ENCODE data around the gene CD3G. TPM values are rescaled to one million over a fixed set of nuclear protein-coding genes. Genes with fewer than 3 reads are reported as not detected.

Gene CD3G
- total RNA-seq, 1 donor from 2014 or later: not detected

- no peak for DNase-seq (ENCODE audit: low read depth)
- no peak overlapping the region for H3K4me3 ChIP-seq (ENCODE audit: low read depth, low read length)
- no peak for TF ChIP-seq CTCF (conservative IDR thresholded peaks at IDR 0.05; ENCODE audit: low read depth, low read length)
Measured at GRCh38 chr11:118349475-118349874, 5.3 kb downstream of the CD3G start.

DNA sequence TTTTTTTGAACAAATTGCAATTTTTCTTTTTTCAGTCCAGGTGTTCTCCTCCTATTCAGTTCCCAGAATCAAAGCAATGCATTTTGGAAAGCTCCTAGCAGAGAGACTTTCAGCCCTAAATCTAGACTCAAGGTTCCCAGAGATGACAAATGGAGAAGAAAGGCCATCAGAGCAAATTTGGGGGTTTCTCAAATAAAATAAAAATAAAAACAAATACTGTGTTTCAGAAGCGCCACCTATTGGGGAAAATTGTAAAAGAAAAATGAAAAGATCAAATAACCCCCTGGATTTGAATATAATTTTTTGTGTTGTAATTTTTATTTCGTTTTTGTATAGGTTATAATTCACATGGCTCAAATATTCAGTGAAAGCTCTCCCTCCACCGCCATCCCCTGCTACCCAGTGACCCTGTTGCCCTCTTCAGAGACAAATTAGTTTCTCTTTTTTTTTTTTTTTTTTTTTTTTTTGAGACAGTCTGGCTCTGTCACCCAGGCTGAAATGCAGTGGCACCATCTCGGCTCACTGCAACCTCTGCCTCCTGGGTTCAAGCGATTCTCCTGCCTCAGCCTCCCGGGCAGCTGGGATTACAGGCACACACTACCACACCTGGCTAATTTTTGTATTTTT is 9.1 kb downstream of the CD3G start:
- H3K4me3 ChIP-seq (ENCODE audit: low read depth, low read length): no peak overlapping the region
- peak; percentile 54 for TF ChIP-seq CTCF (conservative IDR thresholded peaks at IDR 0.05; ENCODE audit: low read depth, low read length)
- DNase-seq (ENCODE audit: low read depth): no peak

DNA sequence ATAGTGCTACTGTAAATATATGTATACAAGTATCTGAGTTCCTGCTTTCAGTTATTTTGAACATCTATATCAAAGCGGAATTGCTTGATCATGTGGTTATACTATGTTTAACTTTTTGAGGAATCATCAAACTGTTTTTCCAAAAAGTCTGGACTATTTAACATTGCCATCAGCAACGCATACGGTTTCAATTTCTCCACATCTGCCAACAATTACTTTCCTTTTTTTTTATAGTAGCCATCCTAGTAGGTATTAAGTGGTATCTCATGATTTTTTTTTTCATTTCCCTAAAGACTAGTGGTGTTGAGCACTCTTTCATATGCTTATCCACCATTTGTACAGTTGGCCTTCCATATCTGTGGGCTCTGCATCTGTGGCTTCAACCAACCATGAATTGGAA is 13.9 kb downstream of the CD3G start:
- DNase-seq (ENCODE audit: low read depth): no peak
- H3K4me3 ChIP-seq (ENCODE audit: low read depth, low read length): no peak overlapping the region
- no peak for TF ChIP-seq CTCF (conservative IDR thresholded peaks at IDR 0.05; ENCODE audit: low read depth, low read length)

GRCh38 chr11:118359295-118359958 is 15.3 kb downstream of the CD3G start, which contains the start of gene UBE4A:
Gene UBE4A (plus strand): TSS chr11:118359600. CDS start chr11:118365081, 5,481 bp downstream.
- TF ChIP-seq CTCF (conservative IDR thresholded peaks at IDR 0.05; ENCODE audit: low read depth, low read length): no peak
- peak; percentile 45 for DNase-seq (ENCODE audit: low read depth)
- peak within 1 kb of the TSS; percentile 98 for H3K4me3 ChIP-seq (ENCODE audit: low read depth, low read length)

DNA sequence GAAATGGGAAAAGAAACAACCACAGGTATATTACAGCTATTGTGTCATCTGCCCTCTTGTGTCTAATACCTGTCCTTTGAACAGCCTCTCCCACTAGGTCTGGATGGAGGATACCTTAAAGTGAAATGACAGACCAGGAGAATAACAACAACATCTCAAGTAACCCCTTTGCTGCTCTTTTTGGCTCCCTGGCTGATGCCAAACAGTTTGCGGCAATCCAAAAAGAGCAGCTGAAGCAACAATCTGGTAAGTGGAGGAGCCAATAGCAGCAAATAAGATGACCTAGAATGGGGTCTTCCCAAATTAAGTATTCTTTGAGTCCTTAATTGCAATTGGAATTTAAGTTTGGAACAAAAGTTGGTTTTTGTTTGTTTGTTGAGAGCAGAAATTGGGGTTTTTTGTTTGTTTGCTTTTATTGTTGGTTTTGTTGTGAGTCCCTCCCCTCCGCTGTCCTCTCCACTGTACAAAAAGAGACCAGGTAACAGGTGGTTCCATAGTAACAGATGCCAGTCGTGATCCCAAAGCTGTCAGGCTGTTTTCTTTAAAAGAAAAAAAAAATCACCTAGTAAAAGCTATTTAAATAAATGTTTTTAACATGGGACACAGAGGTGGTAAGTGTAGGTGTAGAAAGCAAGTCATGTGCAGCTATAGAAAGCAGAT is 20.9 kb downstream of the CD3G start:
- no peak for TF ChIP-seq CTCF (conservative IDR thresholded peaks at IDR 0.05; ENCODE audit: low read depth, low read length)
- H3K4me3 ChIP-seq (ENCODE audit: low read depth, low read length): no peak overlapping the region
- DNase-seq (ENCODE audit: low read depth): no peak

DNA sequence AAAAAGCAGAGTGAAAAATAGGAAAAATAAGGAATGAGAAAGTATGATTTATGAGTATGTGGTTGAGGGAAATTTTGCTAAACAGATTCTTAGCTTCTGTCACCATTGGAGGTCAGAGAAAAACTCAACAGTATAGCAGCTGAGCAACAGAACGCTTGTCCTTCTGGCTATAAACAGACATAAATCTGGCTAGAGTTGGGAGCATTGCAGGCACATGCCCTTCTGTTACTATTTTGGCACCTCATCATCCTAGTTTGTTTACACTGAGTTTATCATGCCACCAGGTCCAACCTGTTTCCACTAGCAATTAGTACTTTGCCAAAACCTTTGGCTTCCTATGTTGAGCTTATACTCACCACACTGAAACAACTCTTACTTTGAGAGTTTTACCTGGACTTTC is 22.1 kb downstream of the CD3G start:
- no peak overlapping the region for H3K4me3 ChIP-seq (ENCODE audit: low read depth, low read length)
- TF ChIP-seq CTCF (conservative IDR thresholded peaks at IDR 0.05; ENCODE audit: low read depth, low read length): no peak
- no peak for DNase-seq (ENCODE audit: low read depth)
